Lung (tissue), 12 donors: Measurements from ENCODE around the gene CRYGN. TPM values are rescaled to one million over a fixed set of nuclear protein-coding genes. Genes with fewer than 3 reads are reported as not detected.

Experiments
- ATAC-seq: fragments of 200-7000 bp; cut with Tn5 transposase; one replicate; pipeline ENCODE4 v1.9.1; 2020; ENCODE audit warnings: moderate number of reproducible peaks; ENCODE audit not compliant: insufficient read depth, low FRiP score
- DNase-seq, 3 donors: peaks; one replicate each; pipeline ENCODE4 v3.0.0-alpha.2; 2013 to 2017
- H3K27ac ChIP-seq, 2 donors: one replicate each; pipeline ENCODE4 v1.5.1; 2013; ENCODE audit warnings: mild to moderate bottlenecking in 2 of 2, moderate library complexity in 2 of 2, control low read depth in 1 of 2, inconsistent platforms in 1 of 2, low read depth in 1 of 2, low read length in 1 of 2
- H3K27me3 ChIP-seq, 3 donors: one replicate each; pipeline ENCODE4 v1.5.1; 2013; ENCODE audit warnings: low read length in 2 of 3; ENCODE audit not compliant: control insufficient read depth in 3 of 3, insufficient read depth in 3 of 3
- H3K36me3 ChIP-seq, 4 donors: one replicate each; pipeline ENCODE4 v1.5.1; 2013; ENCODE audit warnings: low read length in 4 of 4, mild to moderate bottlenecking in 1 of 4, moderate library complexity in 1 of 4; ENCODE audit not compliant: control insufficient read depth in 4 of 4, insufficient read depth in 4 of 4
- H3K4me1 ChIP-seq, 5 donors: one replicate each; pipeline ENCODE4 v1.5.1; 2013; ENCODE audit warnings: low read length in 5 of 5, mild to moderate bottlenecking in 2 of 5, moderate library complexity in 1 of 5; ENCODE audit not compliant: control insufficient read depth in 5 of 5, insufficient read depth in 5 of 5
- H3K4me3 ChIP-seq: one replicate; pipeline ENCODE4 v1.5.1; 2013; ENCODE audit warnings: mild to moderate bottlenecking, control low read depth, moderate library complexity
- H3K9ac ChIP-seq, 2 donors: one replicate each; pipeline ENCODE4 v1.5.1; 2013; ENCODE audit warnings: low read length in 2 of 2, control low read depth in 1 of 2; ENCODE audit not compliant: insufficient read depth in 1 of 2
- H3K9me3 ChIP-seq, 4 donors: one replicate each; pipeline ENCODE4 v1.5.1; 2013; ENCODE audit warnings: low read length in 3 of 4, mild to moderate bottlenecking in 1 of 4, moderate library complexity in 1 of 4; ENCODE audit not compliant: control insufficient read depth in 4 of 4, insufficient read depth in 3 of 4
- CTCF ChIP-seq: IDR thresholded peaks from 2 replicates; pipeline ENCODE4 v1.5.1; 2012; ENCODE audit warnings: mild to moderate bottlenecking; ENCODE audit errors: control extremely low read depth, extremely low read depth
- WGBS, 2 donors: extraction: QIAGEN DNeasy Blood & Tissue Kit; methylation state at CpG; one replicate each; pipeline ENCODE4 v1.1.7; 2013; 5-methylcytosine and 5-hydroxymethylcytosine counted together
- polyA plus RNA-seq, 2 donors: library from polyadenylated mRNA; stranded (reverse); fragments of 200-250 nt; gene quantifications; one replicate each; pipeline ENCODE4 v1.2.1, GENCODE V29; 2013
- total RNA-seq, 2 donors: library from RNA; depleted of rRNA in 1 of 2; stranded (reverse); fragments of >200 nt in 1 of 2; gene quantifications; one replicate each; pipeline ENCODE4 v1.2.1, GENCODE V29; 2014 to 2021
- donor health status: control.
- donor health status: control.
- donor health status: Bipolar disorder and iron deficiency.
- donor health status: healthy.
- donor health status: DM: yes; HTN: yes; CAD: no.

The CRYGN gene
- total and polyA plus RNA-seq, 4 donors, result 0.07 to 0.34 (median 0.28) TPM; not detected in 1

GRCh38 chr7:151396328-151396970 lies 43.5 kb downstream of the CRYGN start:
- TF ChIP-seq CTCF, result no peak
- Histone ChIP-seq H3K27me3 (peaks cover 0 to 2% (median 0%) of the 10 kb centered on the region in 3 donors), H3K4me3 (no peak overlapping the region), H3K9me3 (no peaks in the 10 kb centered on the region), H3K27ac (no peak overlapping the region), H3K9ac (no peak overlapping the region), H3K4me1 (no peaks in the 10 kb centered on the region), H3K36me3 (peaks cover 0 to 17% (median 8%) of the 10 kb centered on the region in 4 donors)
- DNase-seq (no peak), ATAC-seq (no peak)
- WGBS, 2 donors, result 71 to 91% methylated on average over 10 of the region's 10 CpGs

GRCh38 chr7:151395036-151395367 lies 44.9 kb downstream of the CRYGN start:
- DNase-seq (no peak), ATAC-seq (no peak)
- Histone ChIP-seq H3K9ac (no peak overlapping the region), H3K4me1 (no peaks in the 10 kb centered on the region), H3K36me3 (peaks cover 0 to 17% (median 7%) of the 10 kb centered on the region in 4 donors), H3K9me3 (no peaks in the 10 kb centered on the region), H3K27ac (no peak overlapping the region), H3K4me3 (no peak overlapping the region), H3K27me3 (peaks cover 0 to 2% (median 0%) of the 10 kb centered on the region in 3 donors)
- TF ChIP-seq CTCF, result no peak
- 79 to 81% methylated on average over 13 of the region's 13 CpGs for WGBS, 2 donors

GRCh38 chr7:151394076-151395035 lies 45.6 kb downstream of the CRYGN start:
- Histone ChIP-seq H3K9ac (no peak overlapping the region), H3K27ac (no peak overlapping the region), H3K4me3 (no peak overlapping the region), H3K4me1 (no peaks in the 10 kb centered on the region), H3K27me3 (peaks cover 0 to 2% (median 0%) of the 10 kb centered on the region in 3 donors), H3K9me3 (no peaks in the 10 kb centered on the region), H3K36me3 (peaks cover 0 to 17% (median 7%) of the 10 kb centered on the region in 4 donors)
- ATAC-seq (no peak), DNase-seq (no peak)
- TF ChIP-seq CTCF, result no peak
- WGBS, 2 donors, result 92 to 95% methylated on average over 35 of the region's 35 CpGs
